Cardiac fibroblast (primary cell): Measurements from ENCODE around the gene EFNA2.
A peak's percentile ranks its signal among the peaks of the same experiment; 100 is the strongest.

ENCODE experiments used
- DNase-seq, 2 donors: peaks; one replicate each; pipeline versions ENCODE4 v3.0.0 to v3.0.0-alpha.2; 2010; ENCODE audit warnings: low read depth in 2 of 2
- H3K4me3 ChIP-seq, 2 donors: replicated peaks in 1 of 2; 1 replicate in 1 of 2; 2 replicates in 1 of 2; pipeline ENCODE4 v1.5.1; 2011; ENCODE audit warnings: low read depth in 2 of 2, low read length in 2 of 2, mild to moderate bottlenecking in 2 of 2, moderate library complexity in 1 of 2
- CTCF ChIP-seq: IDR thresholded peaks from one replicate; pipeline ENCODE4 v1.5.1; 2011; ENCODE audit warnings: low read depth, mild to moderate bottlenecking, low read length, inconsistent platforms

EFNA2 gene

GRCh38 chr19:1278713-1279660, 6.7 kb upstream of the EFNA2 start:
- DNase-seq: no peak
- no peak for TF ChIP-seq CTCF
- H3K4me3 ChIP-seq: no peak overlapping the region

- TF ChIP-seq CTCF: peak; percentile 96
Measured at GRCh38 chr19:1279782-1280341, 5.8 kb upstream of the EFNA2 start.

GRCh38 chr19:1280636-1281568, 4.8 kb upstream of the EFNA2 start:
- no peak overlapping the region for H3K4me3 ChIP-seq
- no peak for TF ChIP-seq CTCF
- no peak for DNase-seq

More at GRCh38 chr19:1279782-1280341, 5.8 kb upstream of the EFNA2 start:
- DNase-seq: peak; percentile 88
- H3K4me3 ChIP-seq: no peak overlapping the region

- no peak for TF ChIP-seq CTCF
- DNase-seq: no peak
- no peak overlapping the region for H3K4me3 ChIP-seq
Measured at GRCh38 chr19:1281569-1282287, 3.9 kb upstream of the EFNA2 start.

GRCh38 chr19:1282588-1283206, 3.0 kb upstream of the EFNA2 start:
- peak in 1 of 2 donors; percentile 8 for DNase-seq
- H3K4me3 ChIP-seq: no peak overlapping the region
- no peak for TF ChIP-seq CTCF
